GM11168 (cell line): ENCODE measurements around the gene NTS.

Source experiments
- in situ Hi-C: fragments of 300-500 bp; cut with MboI; formaldehyde crosslinking; loops from one replicate; pipeline ENCODE4 v1.12.0; 2022; ENCODE audit warnings: low sequenced_read_pairs; ENCODE audit not compliant: unreplicated experiment

NTS gene

DNA sequence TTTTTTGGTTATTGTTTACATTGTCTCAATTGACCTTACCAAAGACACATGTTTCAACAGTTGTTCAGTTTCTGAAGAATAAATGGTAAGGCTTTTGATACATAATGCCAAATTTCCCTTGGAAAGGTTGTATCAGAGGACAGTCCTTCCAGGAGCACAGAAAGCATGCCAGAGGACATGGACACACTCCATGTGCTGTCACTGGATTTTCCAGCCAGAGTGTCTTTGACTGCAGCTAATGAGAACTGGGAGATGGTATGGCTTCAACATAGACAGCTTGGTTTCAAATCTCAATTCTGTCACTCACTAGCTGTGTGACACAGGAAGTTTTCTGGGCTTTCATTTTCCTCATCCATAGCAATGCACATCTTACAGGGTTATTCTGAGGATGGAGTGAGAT is 20.6 kb downstream of the NTS start:
- in situ Hi-C loops: no loop called here

DNA sequence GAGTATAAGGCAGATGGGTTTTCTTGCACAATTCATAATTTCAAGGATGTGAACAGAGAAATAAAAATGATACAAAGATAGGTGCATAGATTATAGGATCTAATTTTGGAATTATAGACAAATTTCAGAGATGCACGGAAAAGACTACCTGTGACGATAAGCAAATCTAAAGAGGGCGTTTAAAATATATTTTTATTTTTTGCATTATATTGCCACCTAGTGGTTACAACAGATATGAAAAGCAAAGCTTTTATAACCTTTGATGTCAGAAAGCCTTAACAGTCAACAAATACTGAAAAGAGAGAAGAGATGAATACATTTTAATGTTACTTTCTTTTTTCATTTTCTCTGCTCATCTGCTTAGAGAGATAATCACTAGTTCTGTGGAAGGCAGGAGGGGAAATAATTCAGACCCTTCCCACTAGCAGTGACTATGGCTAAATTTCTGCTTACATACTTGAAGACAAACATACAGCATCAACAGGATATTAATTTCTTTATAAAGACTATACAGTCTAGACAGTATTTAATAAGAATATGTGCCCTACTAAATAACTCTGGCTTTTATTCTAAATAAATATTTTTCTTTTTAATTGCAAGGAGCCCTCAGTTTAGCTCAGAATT is 46.3 kb downstream of the NTS start:
- in situ Hi-C loops: no loop called here

DNA sequence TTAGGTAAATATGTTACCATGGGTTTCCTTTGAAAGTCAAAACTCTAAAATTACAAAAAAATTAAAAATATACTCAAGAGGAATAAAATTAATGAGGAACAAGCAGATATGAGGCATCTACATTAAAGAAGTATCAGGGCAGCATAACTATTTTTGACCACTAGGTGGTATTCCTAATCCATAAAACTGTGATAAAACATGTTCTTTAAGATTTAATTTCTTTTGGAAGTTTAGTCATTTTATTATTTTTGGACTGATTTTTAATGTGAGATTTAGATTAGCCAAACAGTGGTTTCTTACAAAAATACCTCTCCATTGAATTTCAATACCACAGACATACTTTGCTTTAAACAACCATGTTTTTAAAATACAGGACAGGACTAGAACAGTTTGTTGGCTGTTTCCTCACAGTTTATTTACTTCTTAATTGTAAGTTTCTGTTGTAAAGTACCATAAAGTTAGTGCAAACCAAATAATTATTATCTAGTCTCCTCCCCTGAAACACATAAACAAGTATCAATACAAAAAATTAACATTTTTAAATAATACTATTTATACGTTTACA is 49.8 kb downstream of the NTS start:
- in situ Hi-C loops: no loop called here

DNA sequence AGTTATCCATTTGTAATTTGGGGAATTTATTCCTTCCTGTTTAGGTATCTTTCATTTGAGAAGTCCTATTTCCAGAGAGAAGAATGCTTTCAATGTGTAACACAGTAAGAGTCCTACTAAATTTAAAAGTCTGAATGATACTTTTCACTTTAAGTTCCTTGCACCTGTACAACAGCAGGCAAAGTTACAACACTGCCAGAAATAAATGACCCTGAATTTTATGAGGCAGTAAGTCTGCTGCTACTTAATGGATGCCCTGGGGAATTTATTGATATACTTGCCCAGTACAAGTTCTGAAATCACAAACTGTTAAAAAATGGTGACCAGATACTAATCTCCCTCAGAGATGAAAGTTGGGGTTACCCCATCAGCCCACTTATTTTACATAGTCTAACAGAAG is 53.1 kb downstream of the NTS start:
- in situ Hi-C loops: no loop called here
